WTC11 (cell line): ENCODE measurements around the gene STAT6. TPM values are rescaled to one million over a fixed set of nuclear protein-coding genes. Genes with fewer than 3 reads are reported as not detected.

ENCODE experiments used
- ATAC-seq: fragments of 200-7000 bp; cut with Tn5 transposase; 2 replicates; pipeline ENCODE4 v1.10.0; 2021; ENCODE audit warnings: mild to moderate bottlenecking, moderate library complexity
- CTCF ChIA-PET: fragments of 300-600 bp; sonication (Branson Sonifier 250); formaldehyde crosslinking; loops from one replicate; lab custom pipeline; 2021; ENCODE audit warnings: antibody characterized with exemption; lab: Charles Lee
- POLR2A ChIA-PET: fragments of 350-600 bp; sonication (Branson Sonifier 250); formaldehyde crosslinking; loops from one replicate; lab custom pipeline; 2021; ENCODE audit warnings: antibody characterized with exemption; lab: Charles Lee
- DNase-seq: peaks from one replicate; pipeline ENCODE4 v3.0.0; 2021; ENCODE audit warnings: low spot score
- H3K27ac Mint-ChIP-seq: 2 replicates; pipeline ENCODE4 v1.8.0; 2021; ENCODE audit warnings: mixed read lengths
- H3K27me3 Mint-ChIP-seq: 2 replicates; pipeline ENCODE4 v1.8.0; 2021; ENCODE audit warnings: low read depth, mild to moderate bottlenecking, moderate library complexity, mixed read lengths
- H3K36me3 Mint-ChIP-seq: 2 replicates; pipeline ENCODE4 v1.8.0; 2021; ENCODE audit warnings: mixed read lengths
- H3K4me1 Mint-ChIP-seq: 2 replicates; pipeline ENCODE4 v1.8.0; 2022; ENCODE audit warnings: mixed read lengths
- H3K4me3 Mint-ChIP-seq: 2 replicates; pipeline ENCODE4 v1.8.0; 2021; ENCODE audit warnings: mild to moderate bottlenecking, moderate library complexity, mixed read lengths
- H3K9me3 Mint-ChIP-seq: 2 replicates; pipeline ENCODE4 v1.8.0; 2021; ENCODE audit warnings: mixed read lengths
- ATF2 ChIP-seq: sonication (generic); formaldehyde crosslinking; IDR thresholded peaks from 2 replicates; pipeline ENCODE4 v1.8.1; 2022; ENCODE audit warnings: low read depth, missing genetic modification reagents, borderline replicate concordance
- ETV6 ChIP-seq: sonication (generic); formaldehyde crosslinking; IDR thresholded peaks from 2 replicates; pipeline ENCODE4 v1.8.1; 2022; ENCODE audit warnings: mild to moderate bottlenecking, missing genetic modification reagents
- FOXK1 ChIP-seq: sonication (generic); formaldehyde crosslinking; IDR thresholded peaks from 2 replicates; pipeline ENCODE4 v1.8.0; 2022; ENCODE audit warnings: mild to moderate bottlenecking, moderate library complexity, missing genetic modification reagents
- FOXP4 ChIP-seq: sonication (generic); formaldehyde crosslinking; IDR thresholded peaks from 2 replicates; pipeline ENCODE4 v1.8.0; 2022; ENCODE audit warnings: mild to moderate bottlenecking, missing genetic modification reagents
- GTF2I ChIP-seq: fragments of 250-450 bp; sonication (Bioruptor Pico); conservative IDR thresholded peaks from 2 replicates; pipeline ENCODE4 v1.4.0; 2021; ENCODE audit warnings: mild to moderate bottlenecking
- HMGA2 ChIP-seq: fragments of 250-450 bp; sonication (Bioruptor Pico); IDR thresholded peaks from 2 replicates; pipeline ENCODE4 v1.4.0; 2021; ENCODE audit warnings: mild to moderate bottlenecking, moderate library complexity
- IRF2 ChIP-seq: sonication (generic); formaldehyde crosslinking; IDR thresholded peaks from 2 replicates; pipeline ENCODE4 v1.8.0; 2022; ENCODE audit warnings: low read depth, missing genetic modification reagents, borderline replicate concordance
- NR1H2 ChIP-seq: sonication (generic); formaldehyde crosslinking; IDR thresholded peaks from 2 replicates; pipeline ENCODE4 v1.9.0; 2021; ENCODE audit warnings: mild to moderate bottlenecking, moderate library complexity, missing genetic modification reagents
- STAT6 ChIP-seq: sonication (generic); formaldehyde crosslinking; conservative IDR thresholded peaks from 2 replicates; pipeline ENCODE4 v1.8.1; 2023; ENCODE audit warnings: mild to moderate bottlenecking, low read depth, missing genetic modification reagents, moderate library complexity
- TEAD1 ChIP-seq: sonication (generic); formaldehyde crosslinking; IDR thresholded peaks from 2 replicates; pipeline ENCODE4 v1.8.0; 2022; ENCODE audit warnings: mild to moderate bottlenecking, missing genetic modification reagents
- USF2 ChIP-seq: sonication (generic); formaldehyde crosslinking; IDR thresholded peaks from 2 replicates; pipeline ENCODE4 v1.8.1; 2023; ENCODE audit warnings: mild to moderate bottlenecking, missing genetic modification reagents, moderate library complexity
- ZBTB43 ChIP-seq: sonication (generic); formaldehyde crosslinking; IDR thresholded peaks from 2 replicates; pipeline ENCODE4 v1.8.1; 2023; ENCODE audit warnings: mild to moderate bottlenecking, missing genetic modification reagents
- ZNF138 ChIP-seq: sonication (generic); formaldehyde crosslinking; conservative IDR thresholded peaks from 2 replicates; pipeline ENCODE4 v1.8.1; 2022; ENCODE audit warnings: mild to moderate bottlenecking, moderate library complexity, missing genetic modification reagents
- ZNF532 ChIP-seq: fragments of 250-450 bp; sonication (Bioruptor Pico); IDR thresholded peaks from 2 replicates; pipeline ENCODE4 v1.9.0; 2021; ENCODE audit warnings: mild to moderate bottlenecking, borderline replicate concordance
- total RNA-seq: library from RNA; stranded (reverse); gene quantifications from 3 replicates; pipeline ENCODE4 v1.2.3, GENCODE V29; 2021

STAT6 gene
- total RNA-seq, 1 experiment from 2014 or later = 47.0 TPM

GRCh38 chr12:57096748-57097553, 14.2 kb downstream of the STAT6 start (continued):
- no peak for TF ChIP-seq FOXP4
- TF ChIP-seq NR1H2 (CRISPR knock-in tag) = no peak
- TF ChIP-seq HMGA2 (CRISPR knock-in tag) = no peak
- no peak for TF ChIP-seq TEAD1 (CRISPR knock-in tag)

GRCh38 chr12:57096099-57096572, 15.0 kb downstream of the STAT6 start:
- Mint-ChIP-seq H3K27me3 (no peaks in the 10 kb centered on the region), H3K36me3 (peaks cover 38% of the 10 kb centered on the region), H3K4me1 (peaks cover 25% of the 10 kb centered on the region), H3K9me3 (no peaks in the 10 kb centered on the region), H3K27ac (peak overlapping the region; percentile 85), H3K4me3 (no peak overlapping the region)
- no peak for ATAC-seq
- POLR2A ChIA-PET = no interaction called here
- CTCF ChIA-PET = interaction anchor here (0.7 to 6.5 kb wide), 4 partner anchors 15 to 95 kb away, joined by 3 to 46 read pairs (median 6); partner anchors contain the start of gene STAT6
- TF ChIP-seq STAT6 (CRISPR knock-in tag) = no peak
- TF ChIP-seq ETV6 (CRISPR knock-in tag) = no peak
- no peak for TF ChIP-seq IRF2 (CRISPR knock-in tag)
- TF ChIP-seq USF2 (CRISPR knock-in tag) = no peak
- TF ChIP-seq ZNF138 (CRISPR knock-in tag) = no peak
- no peak for DNase-seq

- TF ChIP-seq ZNF532 = no peak
- no peak for TF ChIP-seq FOXP4
- TF ChIP-seq ZBTB43 = no peak
- TF ChIP-seq TEAD1 (CRISPR knock-in tag) = no peak
- no peak for TF ChIP-seq GTF2I (CRISPR knock-in tag)
- TF ChIP-seq FOXK1 (CRISPR knock-in tag) = no peak
- TF ChIP-seq ATF2 (CRISPR knock-in tag) = no peak
- H3K27ac Mint-ChIP-seq = peak overlapping the region; percentile 85
- peaks cover 32% of the 10 kb centered on the region for H3K4me1 Mint-ChIP-seq
- ChIA-PET POLR2A (interaction anchor here (0.5 kb wide), 1 partner anchor 9 kb away, joined by 4 read pairs; no protein-coding TSS in a partner anchor), CTCF (interaction anchor here (0.7 to 6.5 kb wide), 5 partner anchors 16 to 94 kb away, joined by 3 to 46 read pairs (median 7); partner anchors contain the start of gene STAT6)
- DNase-seq (no peak), ATAC-seq (no peak)
- peaks cover 42% of the 10 kb centered on the region for H3K36me3 Mint-ChIP-seq
- H3K27me3 Mint-ChIP-seq = no peaks in the 10 kb centered on the region
- H3K9me3 Mint-ChIP-seq = no peaks in the 10 kb centered on the region
- H3K4me3 Mint-ChIP-seq = no peak overlapping the region
Observed at GRCh38 chr12:57095440-57095839, 15.7 kb downstream of the STAT6 start.
